ENCODE measurements around the gene ZNF283.
"Not testable (repeated sequence)": the region's sequence is repeated elsewhere in the genome, so short reads cannot be mapped to it uniquely, and the experiment has no call there.

Gene ZNF283

GRCh38 chr19:43858174-43858573 is 31.1 kb downstream of the ZNF283 start:
- DNase-seq = no peak

- DNase-seq = not testable (repeated sequence)
These were observed 39.8 kb downstream of the ZNF283 start for GRCh38 chr19:43866923-43867322.

- DNase-seq = no peak
These were observed 45.6 kb downstream of the ZNF283 start for GRCh38 chr19:43872547-43873336.

GRCh38 chr19:43880483-43880882 is 53.4 kb downstream of the ZNF283 start:
- DNase-seq = no peak

GRCh38 chr19:43883864-43884263 is 56.7 kb downstream of the ZNF283 start, which contains the start of gene ZNF404:
ZNF404 (minus strand) TSS chr19:43883964.
- no peak for DNase-seq

- no peak for DNase-seq
These were observed 68.7 kb downstream of the ZNF283 start for GRCh38 chr19:43895727-43896308.

All from NCI-H526 (cell line).